CD8-positive, alpha-beta memory T cell (primary cell): ENCODE results near the gene KLHL18. TPM values are rescaled to one million over a fixed set of nuclear protein-coding genes. Genes with fewer than 3 reads are reported as not detected.
A peak's percentile ranks its signal among the peaks of the same experiment; 100 is the strongest.

Source experiments
- CTCF ChIA-PET: fragments of 350-600 bp; sonication (Branson Sonifier 250); formaldehyde crosslinking; loops from one replicate; lab custom pipeline; 2021; ENCODE audit warnings: antibody characterized with exemption; lab: Charles Lee
- POLR2A ChIA-PET: fragments of 350-600 bp; sonication (Branson Sonifier 250); formaldehyde crosslinking; loops from one replicate; lab custom pipeline; 2021; ENCODE audit warnings: antibody characterized with exemption; lab: Charles Lee
- DNase-seq, 5 donors: peaks; one replicate each; pipeline versions ENCODE4 v3.0.0 to v3.0.0-alpha.2; 2020 to 2022; ENCODE audit warnings: mixed read lengths in 1 of 5
- H3K27ac ChIP-seq: one replicate; pipeline ENCODE4 v1.7.0; 2013; ENCODE audit warnings: low read depth, mild to moderate bottlenecking, low read length, moderate library complexity
- H3K27me3 ChIP-seq: 2 replicates; pipeline ENCODE4 v1.7.0; 2013; ENCODE audit warnings: low read length, mild to moderate bottlenecking; ENCODE audit not compliant: insufficient read depth, poor library complexity, severe bottlenecking
- H3K36me3 ChIP-seq: 2 replicates; pipeline ENCODE4 v1.7.0; 2013; ENCODE audit warnings: mild to moderate bottlenecking, low read length, moderate library complexity; ENCODE audit not compliant: insufficient read depth
- H3K4me1 ChIP-seq: 2 replicates; pipeline ENCODE4 v1.7.0; 2013; ENCODE audit warnings: mild to moderate bottlenecking, low read length, moderate library complexity; ENCODE audit not compliant: insufficient read depth
- H3K4me3 ChIP-seq: 2 replicates; pipeline ENCODE4 v1.7.0; 2013; ENCODE audit warnings: mild to moderate bottlenecking, low read length
- H3K9me3 ChIP-seq: 2 replicates; pipeline ENCODE4 v1.7.0; 2013; ENCODE audit warnings: mild to moderate bottlenecking, low read length
- H3K27ac Mint-ChIP-seq, 8 donors: one replicate each; pipeline ENCODE4 v1.8.0; 2020 to 2021; ENCODE audit warnings: mixed read lengths in 8 of 8, mild to moderate bottlenecking in 6 of 8, inconsistent platforms in 3 of 8, moderate library complexity in 3 of 8
- H3K27me3 Mint-ChIP-seq, 2 donors: one replicate each; pipeline ENCODE4 v1.8.0; 2020 to 2021; ENCODE audit warnings: mixed read lengths in 2 of 2, mild to moderate bottlenecking in 1 of 2, moderate library complexity in 1 of 2
- H3K36me3 Mint-ChIP-seq, 3 donors: one replicate each; pipeline ENCODE4 v1.8.0; 2020 to 2021; ENCODE audit warnings: mixed read lengths in 3 of 3, inconsistent platforms in 1 of 3, mild to moderate bottlenecking in 1 of 3
- H3K4me1 Mint-ChIP-seq, 3 donors: one replicate each; pipeline ENCODE4 v1.8.0; 2020 to 2021; ENCODE audit warnings: mixed read lengths in 3 of 3, inconsistent platforms in 1 of 3, mild to moderate bottlenecking in 1 of 3
- H3K4me3 Mint-ChIP-seq, 7 donors: one replicate each; pipeline ENCODE4 v1.8.0; 2020 to 2021; ENCODE audit warnings: mixed read lengths in 7 of 7, mild to moderate bottlenecking in 6 of 7, moderate library complexity in 4 of 7, inconsistent platforms in 2 of 7
- H3K9me3 Mint-ChIP-seq, 5 donors: one replicate each; pipeline ENCODE4 v1.8.0; 2020 to 2022; ENCODE audit warnings: mixed read lengths in 5 of 5, mild to moderate bottlenecking in 3 of 5, moderate library complexity in 2 of 5, inconsistent platforms in 1 of 5
- polyA plus RNA-seq: library from polyadenylated mRNA; unstranded; fragments of 300-500 nt; fragmentation: Illumina TruSeq; gene quantifications from one replicate; pipeline ENCODE4 v1.2.3, GENCODE V29; 2021
- total RNA-seq, 2 experiments: library from RNA; stranded (reverse); gene quantifications; one replicate each; pipeline ENCODE4 v1.2.3, GENCODE V29; 2021

The KLHL18 gene
- total and polyA plus RNA-seq, 3 experiments from 2014 or later, result 14.2 to 46.8 (median 44.5) TPM

GRCh38 chr3:47265725-47266428, 16.9 kb upstream of the KLHL18 start:
- H3K27me3 ChIP-seq, result no peaks in the 10 kb centered on the region
- Mint-ChIP-seq H3K36me3 (no peaks in the 10 kb centered on the region), H3K9me3 (no peaks in the 10 kb centered on the region), H3K4me3 (no peak overlapping the region), H3K27ac (no peak overlapping the region), H3K4me1 (peaks cover 4 to 9% (median 7%) of the 10 kb centered on the region in 3 donors), H3K27me3 (peaks cover 0 to 2% of the 10 kb centered on the region in 2 donors)
- H3K27ac ChIP-seq, result no peak overlapping the region
- POLR2A ChIA-PET, result no interaction called here
- H3K4me3 ChIP-seq, result no peak overlapping the region
- CTCF ChIA-PET, result no interaction called here
- no peaks in the 10 kb centered on the region for H3K36me3 ChIP-seq
- H3K4me1 ChIP-seq, result no peaks in the 10 kb centered on the region
- DNase-seq, result no peak
- no peaks in the 10 kb centered on the region for H3K9me3 ChIP-seq

GRCh38 chr3:47266709-47267489, 15.8 kb upstream of the KLHL18 start:
- no peak overlapping the region for H3K4me3 Mint-ChIP-seq
- H3K27me3 Mint-ChIP-seq, result no peaks in the 10 kb centered on the region
- no peaks in the 10 kb centered on the region for H3K4me1 ChIP-seq
- no peaks in the 10 kb centered on the region for H3K36me3 Mint-ChIP-seq
- no peaks in the 10 kb centered on the region for H3K36me3 ChIP-seq
- H3K27ac Mint-ChIP-seq, result peak overlapping the region in 3 of 8 donors; percentile 12 to 52 (median 44)
- peak in 2 of 5 donors; percentile 8 to 69 for DNase-seq
- CTCF ChIA-PET, result no interaction called here
- no peaks in the 10 kb centered on the region for H3K9me3 ChIP-seq
- H3K4me1 Mint-ChIP-seq, result peaks cover 4 to 9% (median 7%) of the 10 kb centered on the region in 3 donors
- POLR2A ChIA-PET, result no interaction called here
- no peaks in the 10 kb centered on the region for H3K27me3 ChIP-seq
- H3K9me3 Mint-ChIP-seq, result no peaks in the 10 kb centered on the region
- no peak overlapping the region for H3K4me3 ChIP-seq
- H3K27ac ChIP-seq, result no peak overlapping the region

GRCh38 chr3:47267490-47267824, 15.3 kb upstream of the KLHL18 start:
- Histone ChIP-seq H3K27me3 (no peaks in the 10 kb centered on the region), H3K36me3 (no peaks in the 10 kb centered on the region), H3K4me3 (no peak overlapping the region), H3K4me1 (no peaks in the 10 kb centered on the region), H3K9me3 (no peaks in the 10 kb centered on the region), H3K27ac (no peak overlapping the region)
- Mint-ChIP-seq H3K27ac (no peak overlapping the region), H3K9me3 (no peaks in the 10 kb centered on the region), H3K4me1 (peaks cover 4 to 9% (median 7%) of the 10 kb centered on the region in 3 donors), H3K4me3 (no peak overlapping the region), H3K36me3 (no peaks in the 10 kb centered on the region), H3K27me3 (no peaks in the 10 kb centered on the region)
- no peak for DNase-seq
- ChIA-PET CTCF (no interaction called here), POLR2A (no interaction called here)

DNA sequence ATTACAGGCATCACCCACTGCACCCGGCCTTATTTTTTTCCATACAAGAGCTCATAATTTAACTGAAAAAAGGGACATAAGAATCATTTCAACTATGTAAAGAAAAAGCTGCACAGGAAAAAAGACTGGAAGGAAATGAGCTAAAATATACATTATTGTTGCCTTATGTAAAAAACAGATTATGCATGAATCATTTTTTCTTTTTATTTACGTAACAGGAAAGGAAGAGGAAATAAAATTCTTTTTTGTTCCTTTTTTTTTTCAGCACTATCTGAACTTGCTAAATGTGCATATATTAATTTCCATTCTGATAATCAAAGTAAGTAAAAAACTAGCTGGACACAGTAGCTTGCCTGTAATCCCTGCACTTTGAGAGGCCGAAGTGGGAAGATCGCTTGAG, 12.2 kb upstream of the KLHL18 start:
- no peak overlapping the region for H3K4me3 ChIP-seq
- Mint-ChIP-seq H3K4me3 (no peak overlapping the region), H3K27me3 (no peaks in the 10 kb centered on the region), H3K36me3 (peaks cover 0 to 2% (median 0%) of the 10 kb centered on the region in 3 donors), H3K4me1 (peaks cover 4 to 9% (median 7%) of the 10 kb centered on the region in 3 donors), H3K27ac (no peak overlapping the region), H3K9me3 (no peaks in the 10 kb centered on the region)
- H3K36me3 ChIP-seq, result no peaks in the 10 kb centered on the region
- no peaks in the 10 kb centered on the region for H3K4me1 ChIP-seq
- ChIA-PET CTCF (no interaction called here), POLR2A (no interaction called here)
- H3K27ac ChIP-seq, result no peak overlapping the region
- H3K9me3 ChIP-seq, result no peaks in the 10 kb centered on the region
- DNase-seq, result no peak
- H3K27me3 ChIP-seq, result no peaks in the 10 kb centered on the region

DNA sequence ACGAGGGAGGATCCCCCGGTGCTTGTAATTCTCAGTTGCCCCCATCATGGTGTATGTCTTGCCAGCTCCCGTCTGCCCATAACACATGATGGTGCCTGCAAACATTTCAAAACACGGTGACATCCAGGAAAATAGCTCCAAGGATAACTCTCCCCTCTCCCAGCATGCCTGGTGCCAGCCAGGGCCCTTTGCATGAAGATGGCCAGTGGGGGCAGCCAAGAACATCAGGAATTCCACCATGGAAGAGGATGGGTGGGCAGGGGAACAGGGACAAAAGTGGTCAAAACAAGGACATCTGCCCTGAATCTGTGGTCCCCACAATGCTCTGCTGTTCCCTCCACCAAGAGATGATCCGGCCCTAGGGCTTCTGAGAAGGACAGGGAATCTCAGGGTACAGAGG, 9.2 kb upstream of the KLHL18 start:
- H3K4me3 Mint-ChIP-seq, result no peak overlapping the region
- CTCF ChIA-PET, result no interaction called here

DNA sequence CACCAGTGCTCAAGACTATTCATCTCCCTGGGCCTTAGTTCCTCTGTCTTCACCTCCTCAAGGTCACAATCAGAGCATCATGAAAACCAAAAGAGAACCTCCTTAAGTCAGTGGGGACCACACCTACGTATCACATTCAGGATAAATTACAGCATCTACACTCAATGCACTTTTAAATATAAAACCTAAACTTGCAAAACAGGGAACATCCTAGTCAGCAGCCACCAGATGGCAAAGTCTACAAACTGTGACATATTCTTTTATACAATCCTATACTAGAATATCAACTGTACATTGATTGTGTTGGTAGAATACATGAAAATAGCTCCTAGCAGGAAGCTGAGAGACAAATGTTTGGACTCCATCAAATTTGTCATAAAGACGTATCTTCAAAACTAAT, 8.1 kb upstream of the KLHL18 start:
- Mint-ChIP-seq H3K9me3 (no peaks in the 10 kb centered on the region), H3K36me3 (peaks cover 0 to 2% (median 0%) of the 10 kb centered on the region in 3 donors), H3K27ac (peak overlapping the region in 1 of 8 donors; percentile 33), H3K27me3 (no peaks in the 10 kb centered on the region), H3K4me1 (no peaks in the 10 kb centered on the region), H3K4me3 (no peak overlapping the region)
- ChIA-PET POLR2A (no interaction called here), CTCF (no interaction called here)
- Histone ChIP-seq H3K27ac (no peak overlapping the region), H3K9me3 (no peaks in the 10 kb centered on the region), H3K36me3 (no peaks in the 10 kb centered on the region), H3K27me3 (no peaks in the 10 kb centered on the region), H3K4me3 (no peak overlapping the region), H3K4me1 (no peaks in the 10 kb centered on the region)
- DNase-seq, result no peak

More for the DNA sequence above, 9.2 kb upstream of the KLHL18 start:
- Mint-ChIP-seq H3K9me3 (no peaks in the 10 kb centered on the region), H3K4me1 (no peaks in the 10 kb centered on the region), H3K27me3 (no peaks in the 10 kb centered on the region), H3K27ac (peak overlapping the region in 1 of 8 donors; percentile 61), H3K36me3 (peaks cover 0 to 2% (median 0%) of the 10 kb centered on the region in 3 donors)
- Histone ChIP-seq H3K4me1 (no peaks in the 10 kb centered on the region), H3K36me3 (no peaks in the 10 kb centered on the region), H3K9me3 (no peaks in the 10 kb centered on the region), H3K27ac (no peak overlapping the region), H3K4me3 (no peak overlapping the region), H3K27me3 (no peaks in the 10 kb centered on the region)
- no peak for DNase-seq
- POLR2A ChIA-PET, result no interaction called here

DNA sequence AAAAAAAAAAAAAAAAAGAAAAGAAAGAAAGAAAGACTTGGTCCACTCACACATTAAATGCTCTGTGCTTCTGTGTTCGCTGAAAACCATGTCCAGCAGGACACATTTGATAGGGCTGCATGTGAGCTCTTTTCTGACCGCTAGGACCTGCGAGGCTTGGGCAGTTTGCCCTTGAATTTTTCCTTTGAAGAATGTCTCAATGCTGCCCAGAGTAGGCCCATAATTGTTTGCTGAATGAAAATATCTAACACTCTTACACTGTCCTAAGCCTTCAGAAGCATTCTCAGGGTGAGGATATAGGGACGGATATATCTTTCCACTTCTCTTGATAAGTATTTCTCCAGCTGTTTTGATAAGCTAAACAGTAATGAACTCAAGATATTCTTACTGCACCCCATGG, 6.2 kb upstream of the KLHL18 start:
- Mint-ChIP-seq H3K4me1 (peaks cover 0 to 2% (median 2%) of the 10 kb centered on the region in 3 donors), H3K27me3 (no peaks in the 10 kb centered on the region), H3K27ac (no peak overlapping the region), H3K9me3 (no peaks in the 10 kb centered on the region), H3K4me3 (no peak overlapping the region), H3K36me3 (peaks cover 0 to 2% (median 0%) of the 10 kb centered on the region in 3 donors)
- POLR2A ChIA-PET, result interaction anchor here (0.6 kb wide), 1 partner anchor 82 kb away, joined by 3 read pairs; no protein-coding TSS in a partner anchor
- Histone ChIP-seq H3K27ac (no peak overlapping the region), H3K36me3 (no peaks in the 10 kb centered on the region), H3K4me1 (peaks cover 3% of the 10 kb centered on the region), H3K27me3 (no peaks in the 10 kb centered on the region), H3K4me3 (no peak overlapping the region), H3K9me3 (no peaks in the 10 kb centered on the region)
- CTCF ChIA-PET, result interaction anchor here (1.3 kb wide), 1 partner anchor 14 kb away, joined by 3 read pairs; no protein-coding TSS in a partner anchor
- no peak for DNase-seq

- DNase-seq, result no peak
- Histone ChIP-seq H3K4me3 (no peak overlapping the region), H3K27me3 (no peaks in the 10 kb centered on the region), H3K27ac (no peak overlapping the region), H3K9me3 (no peaks in the 10 kb centered on the region), H3K36me3 (no peaks in the 10 kb centered on the region), H3K4me1 (peaks cover 32% of the 10 kb centered on the region)
- Mint-ChIP-seq H3K4me1 (peaks cover 22 to 37% (median 31%) of the 10 kb centered on the region in 3 donors), H3K27ac (peak overlapping the region in 7 of 8 donors; percentile 14 to 100 (median 79)), H3K9me3 (no peaks in the 10 kb centered on the region), H3K27me3 (peaks cover 0 to 6% of the 10 kb centered on the region in 2 donors), H3K36me3 (peaks cover 0 to 16% (median 0%) of the 10 kb centered on the region in 3 donors), H3K4me3 (peak overlapping the region in 3 of 7 donors; percentile 8 to 99 (median 95))
- POLR2A ChIA-PET, result no interaction called here
- CTCF ChIA-PET, result no interaction called here
Observed at GRCh38 chr3:47280519-47280918, 2.2 kb upstream of the KLHL18 start.
